Measurements from ENCODE around the gene PIK3C3. TPM values are rescaled to one million over a fixed set of nuclear protein-coding genes. Genes with fewer than 3 reads are reported as not detected.

The PIK3C3 gene
- total and polyA plus RNA-seq, 8 donors, result 19.7 to 99.5 (median 36.3) TPM

DNA sequence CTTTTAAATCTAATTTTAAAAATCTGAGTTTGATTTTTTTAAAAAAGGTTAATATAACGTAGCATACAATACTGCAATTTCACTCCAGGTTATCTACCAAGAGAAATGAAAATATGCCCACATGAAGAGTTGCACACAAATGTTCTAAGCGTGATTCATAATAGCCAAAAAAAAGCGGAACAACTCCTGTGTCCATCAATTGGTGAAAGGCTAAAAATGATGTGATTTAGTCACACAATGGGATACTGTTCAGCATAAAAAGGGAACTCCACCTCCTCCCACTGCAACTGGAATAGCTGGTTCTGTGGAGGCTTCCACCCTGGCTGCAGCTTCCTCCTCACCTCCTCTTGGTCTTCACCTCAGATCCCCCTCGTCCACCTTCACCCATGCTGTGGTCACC lies 132.8 kb downstream of the PIK3C3 start:
- no peaks in the 10 kb centered on the region for H3K27me3 ChIP-seq
- H3K36me3 ChIP-seq, result peaks cover 2 to 18% (median 10%) of the 10 kb centered on the region in 4 donors
- H3K4me3 ChIP-seq, result no peak overlapping the region
- no peak overlapping the region for H3K27ac ChIP-seq
- TF ChIP-seq EP300 (IDR thresholded peaks at IDR 0.05) (no peak), POLR2A (IDR thresholded peaks at IDR 0.05) (no peak), POLR2AphosphoS5 (IDR thresholded peaks at IDR 0.05) (no peak)
- TF ChIP-seq, protein P1, sequence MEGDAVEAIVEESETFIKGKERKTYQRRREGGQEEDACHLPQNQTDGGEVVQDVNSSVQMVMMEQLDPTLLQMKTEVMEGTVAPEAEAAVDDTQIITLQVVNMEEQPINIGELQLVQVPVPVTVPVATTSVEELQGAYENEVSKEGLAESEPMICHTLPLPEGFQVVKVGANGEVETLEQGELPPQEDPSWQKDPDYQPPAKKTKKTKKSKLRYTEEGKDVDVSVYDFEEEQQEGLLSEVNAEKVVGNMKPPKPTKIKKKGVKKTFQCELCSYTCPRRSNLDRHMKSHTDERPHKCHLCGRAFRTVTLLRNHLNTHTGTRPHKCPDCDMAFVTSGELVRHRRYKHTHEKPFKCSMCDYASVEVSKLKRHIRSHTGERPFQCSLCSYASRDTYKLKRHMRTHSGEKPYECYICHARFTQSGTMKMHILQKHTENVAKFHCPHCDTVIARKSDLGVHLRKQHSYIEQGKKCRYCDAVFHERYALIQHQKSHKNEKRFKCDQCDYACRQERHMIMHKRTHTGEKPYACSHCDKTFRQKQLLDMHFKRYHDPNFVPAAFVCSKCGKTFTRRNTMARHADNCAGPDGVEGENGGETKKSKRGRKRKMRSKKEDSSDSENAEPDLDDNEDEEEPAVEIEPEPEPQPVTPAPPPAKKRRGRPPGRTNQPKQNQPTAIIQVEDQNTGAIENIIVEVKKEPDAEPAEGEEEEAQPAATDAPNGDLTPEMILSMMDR (IDR thresholded peaks at IDR 0.05), result no peak
- no peaks in the 10 kb centered on the region for H3K9me3 ChIP-seq
- WGBS, 5 donors, result 87 to 96% (median 94%) methylated on average over 4 of the region's 4 CpGs
- no peak for DNase-seq
- no peaks in the 10 kb centered on the region for H3K4me1 ChIP-seq
- intact Hi-C loops (cut with DNase I; ENCODE audit: low total_unique reads), result no loop called here

- no peaks in the 10 kb centered on the region for H3K9me3 ChIP-seq
- no peak overlapping the region for H3K27ac ChIP-seq
- no peak overlapping the region for H3K4me3 ChIP-seq
- 81 to 98% (median 89%) methylated on average over 1 of the region's 1 CpG for WGBS, 5 donors
- TF ChIP-seq, protein P1 (IDR thresholded peaks at IDR 0.05), result no peak
- TF ChIP-seq POLR2A (IDR thresholded peaks at IDR 0.05) (no peak), POLR2AphosphoS5 (IDR thresholded peaks at IDR 0.05) (no peak), EP300 (IDR thresholded peaks at IDR 0.05) (no peak)
- no peak for DNase-seq
- H3K36me3 ChIP-seq, result no peaks in the 10 kb centered on the region
- no peaks in the 10 kb centered on the region for H3K4me1 ChIP-seq
- H3K27me3 ChIP-seq, result no peaks in the 10 kb centered on the region
- intact Hi-C loops (cut with DNase I; ENCODE audit: low total_unique reads), result no loop called here
Observed at GRCh38 chr18:42092848-42093247, 137.8 kb downstream of the PIK3C3 start.

DNA sequence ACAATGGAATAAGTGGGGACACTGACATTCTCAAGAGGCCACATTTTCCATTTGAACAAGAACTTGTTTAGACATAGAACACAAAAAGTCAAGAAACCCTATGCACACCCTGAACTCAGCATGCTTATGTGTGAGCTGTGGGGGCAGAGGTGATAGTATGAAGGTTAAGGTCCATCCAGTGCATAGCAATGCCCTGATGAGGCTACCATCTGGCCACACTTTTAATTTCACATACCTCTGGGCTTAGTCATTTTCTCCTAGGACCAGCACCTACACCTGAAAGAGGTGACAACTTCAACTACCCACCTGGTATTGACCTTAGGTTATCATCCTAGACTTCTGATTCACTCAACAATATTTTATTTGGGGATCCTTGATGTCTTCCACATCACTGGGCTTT lies 139.8 kb downstream of the PIK3C3 start:
- no peaks in the 10 kb centered on the region for H3K36me3 ChIP-seq
- H3K4me3 ChIP-seq, result no peak overlapping the region
- H3K27ac ChIP-seq, result no peak overlapping the region
- TF ChIP-seq, protein P1 (IDR thresholded peaks at IDR 0.05), result no peak
- DNase-seq, result no peak
- intact Hi-C loops (cut with DNase I; ENCODE audit: low total_unique reads), result no loop called here
- H3K4me1 ChIP-seq, result no peaks in the 10 kb centered on the region
- no peaks in the 10 kb centered on the region for H3K9me3 ChIP-seq
- H3K27me3 ChIP-seq, result no peaks in the 10 kb centered on the region

- no peak for DNase-seq
- H3K27me3 ChIP-seq, result no peaks in the 10 kb centered on the region
- H3K4me3 ChIP-seq, result no peak overlapping the region
- no peaks in the 10 kb centered on the region for H3K36me3 ChIP-seq
- no peaks in the 10 kb centered on the region for H3K4me1 ChIP-seq
- H3K27ac ChIP-seq, result no peak overlapping the region
- intact Hi-C loops (cut with DNase I; ENCODE audit: low total_unique reads), result no loop called here
- H3K9me3 ChIP-seq, result no peaks in the 10 kb centered on the region
- TF ChIP-seq EP300 (IDR thresholded peaks at IDR 0.05) (no peak), POLR2A (IDR thresholded peaks at IDR 0.05) (no peak), POLR2AphosphoS5 (IDR thresholded peaks at IDR 0.05) (no peak)
- TF ChIP-seq, protein P1 (IDR thresholded peaks at IDR 0.05), result no peak
Observed at GRCh38 chr18:42095732-42096377, 140.8 kb downstream of the PIK3C3 start.
